Limb (tissue), 2 donors: ENCODE data around the gene B4GALNT1.
"Not testable (repeated sequence)": the region's sequence is repeated elsewhere in the genome, so short reads cannot be mapped to it uniquely, and the experiment has no call there.

Experiments used
- DNase-seq, 2 donors: peaks; one replicate each; pipeline ENCODE4 v3.0.0-alpha.2; 2016; ENCODE audit errors: extremely low spot score in 2 of 2

Gene B4GALNT1

GRCh38 chr12:57621497-57622292 lies 11.3 kb downstream of the B4GALNT1 start:
- peak; percentile 23 to 85 for DNase-seq

DNA sequence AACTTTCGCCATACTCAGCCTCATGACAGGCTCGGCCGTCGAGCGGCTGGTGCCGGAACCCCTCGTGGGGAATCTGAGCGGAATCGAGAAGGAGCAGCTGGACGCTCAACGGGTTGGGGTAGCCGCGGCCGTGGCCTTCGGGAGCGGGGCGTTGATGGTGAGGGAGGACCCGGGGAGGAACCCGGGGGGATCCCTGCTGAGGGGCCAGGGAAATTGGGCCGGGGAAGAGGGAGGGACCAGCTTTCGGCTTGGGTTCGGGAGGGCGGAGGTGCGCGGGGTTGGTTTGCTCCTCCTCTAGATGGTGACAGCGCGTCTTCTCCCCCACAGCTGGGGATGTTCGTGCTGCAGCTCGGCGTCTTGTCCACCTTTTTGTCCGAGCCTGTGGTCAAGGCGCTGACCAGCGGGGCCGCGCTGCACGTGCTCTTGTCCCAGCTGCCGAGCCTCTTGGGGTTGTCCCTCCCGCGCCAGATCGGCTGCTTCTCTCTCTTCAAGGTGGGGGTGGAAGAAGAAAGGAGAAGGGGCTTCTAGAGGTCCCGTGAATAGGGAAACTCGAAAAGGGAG lies 12.0 kb downstream of the B4GALNT1 start:
- no peak for DNase-seq

DNA sequence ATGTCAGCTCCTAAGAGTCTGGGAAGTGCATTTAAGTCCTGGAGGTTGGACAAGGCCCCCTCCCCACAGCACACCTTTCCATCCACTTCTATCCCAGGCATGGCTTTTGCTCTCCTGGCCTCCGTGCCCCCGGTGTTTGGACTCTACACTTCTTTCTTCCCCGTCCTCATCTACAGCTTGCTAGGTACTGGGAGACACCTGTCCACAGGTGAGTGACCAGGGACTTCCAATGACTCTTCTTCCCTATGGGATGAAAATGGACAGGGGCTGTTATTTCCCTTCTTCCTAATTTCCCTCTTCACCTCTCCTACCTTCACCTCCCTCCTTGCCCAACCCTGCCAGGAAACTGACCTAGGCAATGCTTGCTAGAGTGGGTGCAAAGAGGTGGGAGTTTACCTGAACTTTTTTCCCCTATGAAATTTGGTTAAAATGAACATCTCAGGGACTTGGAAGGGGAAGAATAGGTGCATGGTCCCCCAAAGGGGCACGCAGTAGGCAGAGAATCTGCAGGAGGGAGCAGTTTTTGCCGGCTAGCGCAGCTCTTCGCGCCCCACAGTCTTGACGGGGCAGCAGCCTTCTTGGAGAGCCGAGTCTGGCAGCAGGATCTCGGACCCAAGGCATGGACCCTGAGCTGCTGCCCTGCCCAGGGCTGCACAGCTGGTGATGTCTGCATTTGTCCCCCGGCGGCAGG lies 12.6 kb downstream of the B4GALNT1 start:
- DNase-seq: no peak

DNA sequence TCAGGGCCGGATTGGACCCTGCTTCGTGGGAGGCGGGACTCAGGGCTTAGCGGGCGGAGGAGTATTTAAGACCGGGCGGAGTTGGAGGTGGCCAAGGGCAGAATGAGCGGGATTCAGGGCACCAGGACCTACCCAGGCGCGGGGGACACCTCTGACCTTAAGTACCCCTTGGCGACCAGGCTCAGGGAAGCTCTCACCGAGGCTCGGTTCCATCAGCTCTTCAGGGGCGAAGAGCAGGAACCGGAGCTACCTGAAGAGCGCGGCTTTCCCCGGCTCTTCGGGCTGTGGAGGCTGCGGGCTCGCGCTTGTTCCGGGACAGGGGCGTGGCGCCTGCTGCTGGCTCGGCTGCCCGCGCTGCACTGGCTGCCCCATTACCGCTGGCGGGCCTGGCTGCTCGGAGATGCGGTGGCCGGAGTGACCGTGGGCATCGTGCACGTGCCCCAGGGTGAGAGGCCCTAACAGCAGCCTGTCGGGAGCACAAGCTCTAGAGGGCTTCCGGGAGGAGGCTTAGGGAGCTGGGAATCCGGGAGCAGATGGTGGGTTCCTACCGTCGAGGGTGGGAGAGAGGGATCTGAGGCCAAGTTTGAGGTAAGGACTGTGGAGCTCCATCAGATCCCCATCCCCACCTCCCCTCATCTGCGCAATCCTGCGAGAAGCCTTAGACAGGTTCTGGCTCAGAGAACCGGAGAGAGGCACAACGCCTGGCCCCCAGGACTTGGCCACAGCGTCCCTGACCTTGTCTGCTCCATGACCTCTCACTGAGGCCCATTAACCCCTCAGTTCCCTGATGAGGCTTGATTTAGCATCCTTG lies 13.4 kb downstream of the B4GALNT1 start:
- no peak for DNase-seq

- no peak for DNase-seq
Observed at GRCh38 chr12:57618966-57619433, 14.0 kb downstream of the B4GALNT1 start.

DNA sequence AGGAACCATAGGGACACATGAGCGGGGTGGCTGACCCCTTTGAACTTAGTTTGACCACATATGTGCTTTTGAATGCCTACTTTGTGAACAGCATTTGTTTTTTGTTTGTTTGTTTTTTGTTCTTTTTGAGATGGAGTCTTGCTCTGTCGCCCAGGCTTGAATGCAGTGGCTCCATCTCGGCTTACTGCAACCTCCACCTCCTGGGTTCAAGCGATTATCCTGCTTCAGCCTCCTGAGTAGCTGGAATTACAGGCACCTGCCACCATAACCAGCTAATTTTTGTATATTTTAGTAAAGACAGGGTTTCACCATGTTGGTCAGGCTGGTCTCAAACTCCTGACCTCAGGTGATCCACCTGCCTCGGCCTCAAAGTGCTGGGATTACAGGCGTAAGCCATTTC lies 14.6 kb downstream of the B4GALNT1 start:
- not testable (repeated sequence) for DNase-seq

DNA sequence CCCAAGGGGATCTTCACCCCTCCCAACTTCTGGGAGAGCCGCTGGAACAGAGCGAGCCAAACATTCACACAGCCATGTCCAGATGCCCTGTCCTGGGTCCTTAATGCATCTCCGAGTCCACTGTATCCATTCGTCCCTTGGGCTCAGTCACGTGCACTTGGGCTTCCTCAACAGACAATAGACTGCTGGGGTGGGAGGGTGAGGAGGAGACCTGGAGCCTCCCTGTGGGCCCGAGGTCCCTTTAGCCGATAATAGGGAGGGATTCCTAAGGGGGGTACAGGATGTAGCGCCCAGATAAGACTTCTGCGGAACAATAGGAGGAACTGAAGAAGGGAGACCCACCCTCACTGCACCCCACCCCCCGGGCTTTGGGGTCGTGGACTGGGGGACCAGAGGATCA lies 15.1 kb downstream of the B4GALNT1 start:
- no peak for DNase-seq

GRCh38 chr12:57616383-57617101 lies 16.5 kb downstream of the B4GALNT1 start:
- DNase-seq: no peak

GRCh38 chr12:57615637-57616036 lies 17.4 kb downstream of the B4GALNT1 start:
- no peak for DNase-seq

GRCh38 chr12:57614948-57615500 lies 18.0 kb downstream of the B4GALNT1 start:
- DNase-seq: no peak

DNA sequence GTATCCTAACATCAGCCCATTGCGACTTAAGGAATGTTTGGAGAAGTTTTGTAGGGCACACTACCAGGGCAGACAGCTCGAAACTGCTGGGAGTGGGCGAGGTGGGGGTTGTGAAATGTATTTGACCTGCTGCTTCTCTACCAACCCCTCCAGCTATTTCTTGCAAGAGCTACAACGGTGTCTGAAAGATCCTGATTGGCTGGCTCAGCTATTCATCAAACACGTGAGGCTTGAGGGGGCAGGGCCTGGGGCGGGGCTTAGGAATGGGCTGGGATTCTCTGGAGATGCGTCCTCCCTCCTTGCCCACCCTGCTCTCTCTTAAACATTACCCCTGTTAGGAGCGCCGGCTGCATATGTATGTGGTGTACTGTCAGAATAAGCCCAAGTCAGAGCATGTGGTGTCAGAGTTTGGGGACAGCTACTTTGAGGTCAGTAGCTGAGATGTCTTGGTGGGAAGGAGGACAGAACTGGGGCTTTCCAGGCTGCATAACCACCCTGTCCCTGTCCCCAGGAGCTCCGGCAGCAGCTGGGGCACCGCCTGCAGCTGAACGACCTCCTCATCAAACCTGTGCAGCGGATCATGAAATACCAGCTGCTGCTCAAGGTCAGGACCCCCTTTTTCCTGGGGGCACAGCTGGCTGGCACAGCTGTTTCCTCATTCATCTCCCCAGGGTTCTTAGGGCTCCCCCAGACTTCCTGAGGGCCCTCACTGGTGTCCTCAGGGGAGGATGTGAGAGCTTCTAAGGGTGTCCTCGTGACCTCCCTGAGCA lies 18.6 kb downstream of the B4GALNT1 start:
- no peak for DNase-seq

DNA sequence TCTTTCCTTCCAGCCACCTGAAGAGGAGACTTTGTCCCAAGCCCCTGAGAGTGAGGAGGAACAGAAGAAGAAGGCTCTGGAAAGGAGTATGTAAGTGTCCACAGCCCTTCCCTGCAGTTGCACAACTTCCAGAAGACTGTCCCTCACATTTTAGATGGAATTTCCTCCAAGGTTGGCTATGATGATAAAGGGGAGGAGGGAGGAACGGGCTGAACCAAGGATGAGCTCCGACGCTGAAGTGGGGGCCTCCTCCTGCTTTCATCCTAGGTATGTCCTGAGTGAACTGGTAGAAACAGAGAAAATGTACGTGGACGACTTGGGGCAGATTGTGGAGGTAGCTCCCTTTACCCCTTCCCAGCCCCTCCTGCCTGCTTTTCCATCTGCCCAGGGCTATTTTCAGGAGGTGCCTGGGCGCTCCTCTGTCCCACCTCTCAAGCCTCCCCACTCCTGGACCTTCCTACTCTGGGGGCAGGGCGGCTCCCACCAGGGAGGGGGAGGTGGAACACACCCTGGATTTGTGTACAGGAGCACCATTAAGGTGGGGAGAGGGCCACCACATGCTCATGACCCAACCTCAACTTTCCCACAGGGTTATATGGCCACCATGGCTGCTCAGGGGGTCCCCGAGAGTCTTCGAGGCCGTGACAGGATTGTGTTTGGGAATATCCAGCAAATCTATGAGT lies 19.4 kb downstream of the B4GALNT1 start:
- DNase-seq: no peak

DNA sequence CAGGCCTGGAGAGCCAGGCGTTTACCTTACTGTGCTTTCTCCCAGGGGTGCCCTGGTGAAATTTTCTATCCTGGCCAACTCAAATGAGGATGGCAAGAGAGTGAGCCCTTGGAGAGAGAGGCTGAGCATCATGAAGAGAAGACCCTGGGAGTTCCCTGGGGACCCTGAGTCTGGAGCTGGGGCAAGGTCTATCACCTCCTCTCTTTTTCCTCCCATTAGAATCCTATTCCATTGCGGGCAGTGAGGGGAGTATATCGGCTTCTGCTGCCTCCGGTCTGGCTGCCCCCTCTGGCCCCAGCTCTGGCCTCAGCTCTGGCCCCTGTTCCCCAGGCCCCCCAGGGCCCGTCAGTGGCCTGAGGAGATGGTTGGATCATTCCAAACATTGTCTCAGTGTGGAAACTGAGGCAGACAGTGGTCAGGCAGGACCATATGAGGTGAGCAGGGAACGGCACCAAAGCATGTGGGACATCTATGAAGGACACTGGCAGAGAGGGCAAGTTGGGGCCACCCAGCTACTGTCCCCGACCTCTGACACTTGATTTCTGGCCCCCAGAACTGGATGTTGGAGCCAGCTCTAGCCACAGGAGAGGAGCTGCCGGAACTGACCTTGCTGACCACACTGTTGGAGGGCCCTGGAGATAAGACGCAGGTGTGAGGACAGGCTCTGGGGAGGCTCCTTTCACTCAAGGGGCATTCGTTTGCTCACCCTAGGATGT lies 20.1 kb downstream of the B4GALNT1 start:
- no peak for DNase-seq

DNA sequence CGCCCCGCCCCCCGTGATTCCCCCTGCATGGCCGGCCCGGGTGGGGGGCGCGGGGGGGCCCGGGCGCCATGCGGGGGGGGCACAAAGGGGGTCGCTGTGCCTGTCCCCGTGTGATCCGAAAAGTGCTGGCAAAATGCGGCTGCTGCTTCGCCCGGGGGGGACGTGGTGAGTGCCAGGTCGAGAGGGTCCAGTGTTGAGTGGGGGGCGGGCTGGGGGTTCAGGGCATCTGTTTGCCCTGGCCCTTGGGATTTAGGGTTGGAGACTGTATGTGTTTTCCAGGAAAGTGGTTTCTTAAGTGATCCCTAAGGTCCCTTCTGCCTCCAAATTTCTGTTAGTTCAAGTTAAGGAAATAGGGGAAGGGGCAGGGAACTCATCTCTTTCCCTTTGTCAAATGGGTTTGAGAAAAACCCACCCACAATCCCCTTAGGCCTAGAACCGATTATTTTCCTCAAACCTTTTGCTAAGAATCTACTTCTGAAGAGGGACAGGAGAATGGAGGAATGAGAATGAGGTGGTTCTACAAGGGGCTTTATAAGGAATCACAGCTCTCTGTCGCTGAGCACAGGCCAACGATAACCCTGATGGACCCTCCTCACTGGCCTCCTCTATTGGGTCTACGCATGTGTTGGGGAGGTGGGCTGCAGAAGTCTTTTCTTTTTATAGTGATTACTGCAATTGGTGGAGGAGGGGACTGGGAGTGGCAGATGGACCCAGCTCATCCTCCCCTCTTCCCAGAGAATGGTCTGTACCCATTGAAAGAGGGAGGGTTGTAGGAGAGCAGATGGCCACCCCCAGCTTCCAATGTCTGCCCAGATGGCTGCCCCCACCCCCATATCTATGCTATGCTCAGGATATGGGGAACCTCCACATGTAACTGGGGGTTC lies 20.9 kb downstream of the B4GALNT1 start:
- DNase-seq: no peak

DNA sequence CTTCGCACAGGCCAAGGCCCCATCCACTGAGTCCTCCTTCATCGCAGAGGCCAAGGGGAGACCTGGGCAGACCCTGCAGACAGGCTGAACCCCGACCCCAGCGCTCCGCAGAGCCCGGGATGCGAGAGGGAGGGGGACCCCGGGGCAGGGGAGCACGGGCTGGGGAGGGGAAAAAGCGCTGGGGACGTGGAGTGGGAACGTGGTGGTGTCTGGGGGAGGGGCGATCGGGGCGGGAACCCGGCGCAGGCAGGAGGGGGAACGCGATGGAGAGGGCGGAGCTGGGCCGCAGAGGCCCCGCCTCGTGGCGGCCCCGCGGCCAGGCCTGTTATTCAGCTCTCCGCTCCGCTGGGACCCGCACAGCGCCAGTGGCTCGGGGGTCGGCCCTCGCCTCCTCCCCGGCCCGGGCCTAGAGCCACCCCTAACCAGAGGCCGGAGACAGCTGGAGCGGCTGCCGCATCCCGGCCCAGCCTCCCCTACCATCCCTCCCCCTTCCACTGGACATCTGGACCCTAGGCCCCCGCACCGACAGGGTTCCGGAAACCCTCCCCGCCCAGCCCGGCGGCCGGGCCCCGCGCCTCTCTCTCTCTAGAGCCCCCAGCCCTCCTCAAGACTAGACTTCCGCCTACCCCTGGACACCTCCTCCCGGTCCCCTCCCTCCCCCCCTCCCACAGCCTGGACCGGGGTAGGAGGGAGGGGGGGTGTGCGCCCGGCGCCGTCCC lies 21.7 kb downstream of the B4GALNT1 start, which contains the start of gene ARHGEF25:
Gene ARHGEF25 (plus strand): TSS at position 328 of the 719 bp plus-strand sequence. CDS start 460 bp downstream, outside the sequence.
- peak; percentile 87 to 89 for DNase-seq

DNA sequence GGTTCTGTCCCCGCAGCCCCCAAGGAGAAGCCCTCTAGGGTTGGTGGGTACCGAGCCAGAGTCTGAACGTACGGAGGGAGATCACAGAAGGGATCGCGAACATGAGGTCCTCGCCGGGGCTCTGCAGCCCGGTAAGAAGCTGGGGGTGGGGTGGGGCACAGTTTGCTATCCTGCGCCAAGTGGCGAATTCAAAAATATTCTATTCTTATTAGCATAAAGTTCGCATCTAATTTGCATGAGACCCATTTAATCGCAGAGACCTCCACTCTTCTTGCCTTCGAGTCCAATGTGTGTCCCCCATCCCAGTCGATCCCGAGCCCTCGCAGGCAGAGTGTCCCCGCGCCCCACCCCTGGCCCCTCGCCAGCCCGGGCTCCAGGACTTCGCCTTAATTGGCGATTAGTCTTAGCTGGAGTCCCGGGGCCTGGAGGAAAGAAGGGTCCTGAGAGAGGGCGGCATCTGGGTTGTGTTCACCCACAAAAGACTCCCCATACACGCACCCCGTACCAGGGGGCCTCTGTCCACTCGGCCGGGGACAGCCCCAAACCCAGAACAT lies 22.4 kb downstream of the B4GALNT1 start:
- DNase-seq: no peak
